Thoracic aorta (tissue), 2 donors: Measurements from ENCODE around the gene MTUS2. TPM values are rescaled to one million over a fixed set of nuclear protein-coding genes. Genes with fewer than 3 reads are reported as not detected.

Experiments used
- ATAC-seq: fragments of 150-250 bp; one replicate; pipeline ENCODE4 v1.8.0; 2017; ENCODE audit warnings: low read depth; ENCODE audit not compliant: insufficient number of reproducible peaks, low FRiP score
- DNase-seq: peaks from one replicate; pipeline ENCODE4 v3.0.0-alpha.2; 2020; ENCODE audit warnings: low spot score
- H3K27ac ChIP-seq, 2 donors: fragments of 200-600 bp; sonication (generic); 1 replicate in 1 of 2; 2 replicates in 1 of 2; pipeline ENCODE4 v1.5.1; 2016; ENCODE audit warnings: mild to moderate bottlenecking in 2 of 2, moderate library complexity in 2 of 2
- H3K27me3 ChIP-seq: fragments of 200-600 bp; sonication (generic); replicated peaks from 2 replicates; pipeline ENCODE4 v1.6.0; 2016; ENCODE audit warnings: mild to moderate bottlenecking; ENCODE audit not compliant: insufficient read depth
- H3K36me3 ChIP-seq: fragments of 200-600 bp; sonication (generic); one replicate; pipeline ENCODE4 v1.5.1; 2016
- H3K4me1 ChIP-seq, 2 donors: fragments of 200-600 bp; sonication (generic); 1 replicate in 1 of 2; 2 replicates in 1 of 2; pipeline versions ENCODE4 v1.5.1 to v1.6.0; 2016; ENCODE audit warnings: low read depth in 2 of 2, mild to moderate bottlenecking in 1 of 2; ENCODE audit not compliant: control insufficient read depth in 1 of 2
- H3K4me3 ChIP-seq: fragments of 200-600 bp; sonication (generic); 2 replicates; pipeline ENCODE4 v1.5.1; 2016; ENCODE audit warnings: mild to moderate bottlenecking
- H3K9me3 ChIP-seq: fragments of 200-600 bp; sonication (generic); 2 replicates; pipeline ENCODE4 v1.5.1; 2016
- CTCF ChIP-seq: fragments of 200-600 bp; sonication (generic); IDR thresholded peaks from one replicate; pipeline ENCODE4 v1.5.1; 2019; ENCODE audit warnings: antibody characterized with exemption
- total RNA-seq, 2 donors: library from RNA; depleted of rRNA; stranded (reverse); fragments of >200 nt; gene quantifications; one replicate each; pipeline versions ENCODE4 v1.1.0 to v1.2.3, GENCODE V29; 2016

MTUS2 gene
- total RNA-seq, 2 donors from 2014 or later: 14.9 to 26.4 TPM

GRCh38 chr13:29164116-29164515, 344.0 kb downstream of the MTUS2 start:
- Histone ChIP-seq H3K36me3 (no peaks in the 10 kb centered on the region), H3K27ac (no peak overlapping the region), H3K27me3 (no peaks in the 10 kb centered on the region), H3K4me3 (no peak overlapping the region), H3K9me3 (no peaks in the 10 kb centered on the region), H3K4me1 (no peaks in the 10 kb centered on the region)
- TF ChIP-seq CTCF: no peak
- ATAC-seq (no peak), DNase-seq (no peak)

- no peak overlapping the region for H3K4me3 ChIP-seq
- H3K9me3 ChIP-seq: no peaks in the 10 kb centered on the region
- ATAC-seq (no peak), DNase-seq (no peak)
- no peak overlapping the region for H3K27ac ChIP-seq
- TF ChIP-seq CTCF: no peak
- H3K27me3 ChIP-seq: no peaks in the 10 kb centered on the region
- peaks cover 3 to 5% of the 10 kb centered on the region in 2 donors for H3K4me1 ChIP-seq
- H3K36me3 ChIP-seq: no peaks in the 10 kb centered on the region
Measured at GRCh38 chr13:29165216-29165615, 345.1 kb downstream of the MTUS2 start.

DNA sequence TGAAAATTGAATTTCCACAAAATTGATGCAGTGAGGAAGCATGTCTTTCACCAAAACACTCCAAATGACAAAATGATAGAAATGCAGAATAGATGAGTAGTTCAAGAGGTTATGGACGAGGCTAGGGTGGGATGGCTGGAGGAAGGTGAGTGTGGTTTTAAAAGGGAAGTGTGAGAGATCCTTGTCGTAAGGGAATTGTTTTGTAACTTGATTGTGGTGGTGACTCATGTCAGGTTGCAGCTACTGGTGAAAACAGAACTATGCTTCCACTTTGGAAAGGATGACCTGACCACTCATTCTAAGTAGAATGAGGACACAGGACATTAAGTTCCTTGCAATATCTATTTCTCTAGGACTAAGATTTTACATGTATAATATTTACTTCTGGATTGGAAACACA, 345.7 kb downstream of the MTUS2 start:
- H3K27ac ChIP-seq: no peak overlapping the region
- no peaks in the 10 kb centered on the region for H3K27me3 ChIP-seq
- TF ChIP-seq CTCF: no peak
- H3K36me3 ChIP-seq: no peaks in the 10 kb centered on the region
- H3K4me1 ChIP-seq: peaks cover 3 to 11% of the 10 kb centered on the region in 2 donors
- no peak overlapping the region for H3K4me3 ChIP-seq
- DNase-seq (no peak), ATAC-seq (no peak)
- H3K9me3 ChIP-seq: no peaks in the 10 kb centered on the region

DNA sequence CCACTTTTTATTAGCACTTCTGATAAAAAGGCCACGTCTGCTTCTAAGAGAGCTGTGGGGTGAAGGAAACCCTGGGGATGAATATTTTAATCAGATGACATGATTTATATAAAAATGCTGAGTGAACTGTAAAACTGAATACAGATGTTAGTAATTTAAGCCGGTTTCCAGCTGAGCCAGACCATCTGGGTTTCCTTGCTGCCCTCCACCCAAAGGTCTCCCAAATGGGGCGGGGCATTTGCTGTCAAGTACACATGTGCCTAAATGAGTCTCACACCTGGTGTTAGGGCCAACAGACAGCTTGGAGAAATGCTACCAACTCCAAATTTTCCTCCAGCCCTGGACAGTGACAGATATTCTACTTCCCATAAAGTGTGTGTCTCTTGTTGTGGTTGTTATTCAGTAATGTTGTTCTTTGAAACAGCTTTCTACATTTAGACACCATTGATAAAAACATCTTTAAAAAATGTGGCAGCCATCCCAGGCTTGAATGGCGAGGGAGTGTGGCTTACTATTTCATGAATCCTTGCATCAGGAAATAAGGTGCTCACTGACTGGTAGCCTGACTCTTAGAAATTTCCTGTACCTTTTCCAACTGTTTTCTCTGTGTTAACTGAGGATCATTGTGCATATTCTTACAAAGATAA, 350.4 kb downstream of the MTUS2 start:
- no peaks in the 10 kb centered on the region for H3K27me3 ChIP-seq
- ATAC-seq (no peak), DNase-seq (no peak)
- no peaks in the 10 kb centered on the region for H3K9me3 ChIP-seq
- no peak for TF ChIP-seq CTCF
- H3K4me3 ChIP-seq: no peak overlapping the region
- peak overlapping the region in 1 of 2 donors; percentile 11 for H3K27ac ChIP-seq
- H3K4me1 ChIP-seq: peaks cover 3 to 15% of the 10 kb centered on the region in 2 donors
- H3K36me3 ChIP-seq: no peaks in the 10 kb centered on the region

DNA sequence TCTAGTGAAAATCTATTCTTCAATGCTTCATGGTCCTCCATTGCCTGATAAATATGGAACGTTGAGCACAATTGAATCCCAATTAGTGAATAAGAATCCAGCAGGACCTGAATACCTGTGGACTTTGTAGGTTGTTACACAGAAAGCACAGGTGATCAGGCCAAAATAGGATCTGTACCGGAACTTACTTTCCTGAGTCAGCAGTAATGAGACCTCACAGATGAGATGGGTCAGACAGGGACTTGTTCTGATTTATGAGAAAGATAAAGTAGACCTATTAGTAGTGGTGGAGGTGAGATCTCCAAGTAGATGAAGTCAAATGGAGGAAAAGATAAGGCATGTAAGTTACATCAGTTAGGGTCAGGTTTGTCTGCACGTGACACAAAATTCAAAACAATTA, 351.1 kb downstream of the MTUS2 start:
- Histone ChIP-seq H3K36me3 (no peaks in the 10 kb centered on the region), H3K9me3 (no peaks in the 10 kb centered on the region), H3K27me3 (no peaks in the 10 kb centered on the region), H3K4me3 (no peak overlapping the region), H3K4me1 (peaks cover 3 to 15% of the 10 kb centered on the region in 2 donors), H3K27ac (no peak overlapping the region)
- TF ChIP-seq CTCF: no peak
- DNase-seq (no peak), ATAC-seq (no peak)
